Measurements from ENCODE around the gene IL1A. TPM values are rescaled to one million over a fixed set of nuclear protein-coding genes. Genes with fewer than 3 reads are reported as not detected.
A peak's percentile ranks its signal among the peaks of the same experiment; 100 is the strongest.

The IL1A gene
- total RNA-seq, 6 donors from 2014 or later = 2.5 to 4.7 (median 3.0) TPM; not detected in 3

DNA sequence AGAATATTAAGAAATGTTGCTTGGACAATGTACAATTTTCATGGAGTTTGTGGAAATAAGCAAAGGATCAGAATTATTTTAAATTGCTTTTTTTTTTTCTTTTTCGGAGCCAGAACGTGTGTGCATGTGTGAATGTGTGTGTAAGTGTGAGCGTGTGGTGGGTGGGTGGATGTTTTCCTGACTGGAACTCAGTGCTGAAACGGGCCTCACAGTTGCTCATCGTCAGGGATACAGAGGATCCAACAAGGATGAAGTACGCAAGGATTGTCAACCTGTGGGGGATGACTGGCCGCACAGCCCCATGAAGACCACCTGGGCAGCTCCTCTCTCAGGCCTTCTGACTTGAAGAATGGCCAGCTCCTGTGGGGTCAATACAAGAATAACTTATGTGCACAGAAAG lies 34.8 kb upstream of the IL1A start:
- Histone ChIP-seq H3K27me3 (no peaks in the 10 kb centered on the region), H3K9me3 (no peaks in the 10 kb centered on the region), H3K4me1 (no peaks in the 10 kb centered on the region), H3K36me3 (no peaks in the 10 kb centered on the region), H3K4me3 (no peak overlapping the region), H3K27ac (no peak overlapping the region)
- no peak for TF ChIP-seq EP300 (IDR thresholded peaks at IDR 0.05)
- TF ChIP-seq POLR2AphosphoS5 (IDR thresholded peaks at IDR 0.05) = no peak
- TF ChIP-seq POLR2A (IDR thresholded peaks at IDR 0.05) = no peak
- DNase-seq = no peak
- 75 to 87% methylated on average over 7 of the region's 7 CpGs for WGBS, 2 donors
- ATAC-seq (ENCODE audit: low FRiP score in 2 of 2) = no peak

DNA sequence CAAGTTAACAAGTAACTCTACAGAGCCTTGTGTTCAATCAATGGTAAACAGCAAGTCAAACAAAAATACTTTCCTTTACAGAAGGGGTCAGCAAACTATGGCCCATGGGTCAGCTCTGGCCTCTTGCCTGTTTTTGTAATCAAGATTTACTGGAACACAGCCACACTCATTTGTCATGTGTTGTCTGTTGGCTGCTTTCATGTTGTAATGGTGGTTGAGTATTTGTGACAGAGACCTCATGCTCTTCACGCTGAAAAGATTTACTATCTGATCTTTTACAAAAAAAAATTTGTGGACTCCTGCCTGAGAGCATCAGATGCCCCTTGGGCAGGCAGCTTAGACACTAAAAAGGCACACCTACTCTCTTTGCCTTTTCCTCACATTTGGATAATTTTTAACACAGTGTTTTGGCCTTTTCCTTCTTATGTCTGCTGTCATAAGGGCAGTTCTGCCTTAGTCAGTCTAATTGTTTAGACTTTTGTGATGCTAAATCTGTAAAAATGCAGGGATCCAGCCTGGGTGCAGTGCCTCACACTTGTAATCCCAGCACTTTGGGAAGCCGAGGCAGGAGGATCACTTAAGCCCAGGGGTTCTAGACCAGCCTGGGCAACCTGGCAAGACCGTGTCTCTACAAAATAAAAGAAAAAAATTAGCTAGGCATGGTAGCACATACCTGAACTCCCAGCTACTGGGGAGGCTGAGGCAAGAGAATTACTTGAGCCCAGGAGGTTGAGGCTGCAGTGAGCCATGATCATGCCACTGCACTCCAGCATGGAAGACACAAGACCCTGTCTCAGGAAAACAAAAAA lies 34.0 kb upstream of the IL1A start:
- 76 to 82% methylated on average over 3 of the region's 3 CpGs for WGBS, 2 donors
- DNase-seq (no peak), ATAC-seq (ENCODE audit: low FRiP score in 2 of 2) (no peak)
- H3K4me1 ChIP-seq = peaks cover 0 to 4% (median 1%) of the 10 kb centered on the region in 4 donors
- TF ChIP-seq, protein P1, sequence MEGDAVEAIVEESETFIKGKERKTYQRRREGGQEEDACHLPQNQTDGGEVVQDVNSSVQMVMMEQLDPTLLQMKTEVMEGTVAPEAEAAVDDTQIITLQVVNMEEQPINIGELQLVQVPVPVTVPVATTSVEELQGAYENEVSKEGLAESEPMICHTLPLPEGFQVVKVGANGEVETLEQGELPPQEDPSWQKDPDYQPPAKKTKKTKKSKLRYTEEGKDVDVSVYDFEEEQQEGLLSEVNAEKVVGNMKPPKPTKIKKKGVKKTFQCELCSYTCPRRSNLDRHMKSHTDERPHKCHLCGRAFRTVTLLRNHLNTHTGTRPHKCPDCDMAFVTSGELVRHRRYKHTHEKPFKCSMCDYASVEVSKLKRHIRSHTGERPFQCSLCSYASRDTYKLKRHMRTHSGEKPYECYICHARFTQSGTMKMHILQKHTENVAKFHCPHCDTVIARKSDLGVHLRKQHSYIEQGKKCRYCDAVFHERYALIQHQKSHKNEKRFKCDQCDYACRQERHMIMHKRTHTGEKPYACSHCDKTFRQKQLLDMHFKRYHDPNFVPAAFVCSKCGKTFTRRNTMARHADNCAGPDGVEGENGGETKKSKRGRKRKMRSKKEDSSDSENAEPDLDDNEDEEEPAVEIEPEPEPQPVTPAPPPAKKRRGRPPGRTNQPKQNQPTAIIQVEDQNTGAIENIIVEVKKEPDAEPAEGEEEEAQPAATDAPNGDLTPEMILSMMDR (IDR thresholded peaks at IDR 0.05) = no peak
- TF ChIP-seq EP300 (IDR thresholded peaks at IDR 0.05) (peak in 1 of 4 donors; percentile 17), POLR2A (IDR thresholded peaks at IDR 0.05) (no peak), POLR2AphosphoS5 (IDR thresholded peaks at IDR 0.05) (no peak)
- H3K36me3 ChIP-seq = no peaks in the 10 kb centered on the region
- no peaks in the 10 kb centered on the region for H3K9me3 ChIP-seq
- H3K4me3 ChIP-seq = no peak overlapping the region
- no peaks in the 10 kb centered on the region for H3K27me3 ChIP-seq
- H3K27ac ChIP-seq = no peak overlapping the region

DNA sequence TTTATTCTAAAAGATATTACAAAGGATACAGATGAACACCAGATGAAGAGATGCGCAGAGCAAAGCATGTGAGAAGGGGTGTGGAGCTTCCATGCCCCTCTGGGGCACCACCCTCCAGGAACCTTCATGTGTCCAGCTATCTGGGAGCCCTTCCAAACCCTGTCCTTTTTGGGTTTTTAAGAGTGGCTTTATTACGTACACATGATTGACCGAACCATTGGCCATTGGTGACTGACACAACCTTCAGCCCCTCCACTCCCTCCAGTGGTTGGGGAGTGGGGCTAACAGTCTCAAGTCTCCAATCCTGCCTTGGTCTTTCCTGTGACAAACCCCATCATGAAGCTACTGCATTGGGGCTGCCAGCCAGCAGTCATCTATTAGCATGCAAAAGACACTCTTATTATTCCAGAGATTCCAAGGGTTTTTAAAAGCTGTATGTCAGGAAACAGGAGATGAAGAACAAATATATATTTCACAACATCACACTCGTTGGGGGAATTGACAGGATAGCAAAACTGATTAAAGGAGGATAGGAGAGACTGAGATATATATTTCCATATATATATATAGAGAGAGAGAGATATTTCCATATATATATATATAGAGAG lies 32.9 kb upstream of the IL1A start:
- 69 to 70% methylated on average over 3 to 4 of the region's 4 CpGs for WGBS, 2 donors
- H3K27ac ChIP-seq = no peak overlapping the region
- no peak for DNase-seq
- no peaks in the 10 kb centered on the region for H3K27me3 ChIP-seq
- peaks cover 5 to 15% (median 12%) of the 10 kb centered on the region in 4 donors for H3K4me1 ChIP-seq
- no peak for ATAC-seq (ENCODE audit: low FRiP score in 2 of 2)
- no peaks in the 10 kb centered on the region for H3K36me3 ChIP-seq
- no peak overlapping the region for H3K4me3 ChIP-seq
- H3K9me3 ChIP-seq = no peaks in the 10 kb centered on the region
- TF ChIP-seq EP300 (IDR thresholded peaks at IDR 0.05) (no peak), POLR2AphosphoS5 (IDR thresholded peaks at IDR 0.05) (no peak), POLR2A (IDR thresholded peaks at IDR 0.05) (no peak)
- TF ChIP-seq, protein P1 (IDR thresholded peaks at IDR 0.05) = no peak

DNA sequence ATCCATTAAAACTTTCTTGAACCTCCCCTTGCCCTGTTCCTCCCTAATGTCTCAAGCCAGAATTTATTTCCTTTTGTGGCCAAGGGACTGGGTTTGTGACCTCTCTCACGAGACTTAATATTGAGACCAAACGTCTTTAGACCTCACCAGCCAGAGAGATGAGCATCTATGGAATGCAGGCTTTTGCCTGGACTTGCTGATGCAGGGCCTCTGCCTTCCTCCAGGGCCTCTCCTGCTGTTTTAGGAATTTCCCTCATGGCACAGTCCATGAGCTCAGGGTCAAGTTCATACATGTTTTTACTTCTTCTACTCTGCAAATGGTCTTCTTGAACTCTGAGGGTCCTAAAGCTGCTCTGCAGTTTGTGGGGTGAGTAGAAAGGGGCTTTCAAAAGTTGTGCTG lies 30.0 kb upstream of the IL1A start:
- Histone ChIP-seq H3K9me3 (no peaks in the 10 kb centered on the region), H3K36me3 (no peaks in the 10 kb centered on the region), H3K27me3 (no peaks in the 10 kb centered on the region), H3K4me1 (peaks cover 15 to 26% (median 22%) of the 10 kb centered on the region in 4 donors), H3K27ac (no peak overlapping the region), H3K4me3 (no peak overlapping the region)
- no peak for DNase-seq
- ATAC-seq (ENCODE audit: low FRiP score in 2 of 2) = no peak
- WGBS, 2 donors = 79 to 88% methylated on average over 2 of the region's 2 CpGs
- TF ChIP-seq POLR2A (IDR thresholded peaks at IDR 0.05) (no peak), POLR2AphosphoS5 (IDR thresholded peaks at IDR 0.05) (no peak), EP300 (IDR thresholded peaks at IDR 0.05) (no peak)
- TF ChIP-seq, protein P1 (IDR thresholded peaks at IDR 0.05) = no peak

GRCh38 chr2:112813280-112813966 lies 29.1 kb upstream of the IL1A start:
- WGBS, 2 donors = 84 to 90% methylated on average over 10 of the region's 10 CpGs
- Histone ChIP-seq H3K27me3 (no peaks in the 10 kb centered on the region), H3K27ac (no peak overlapping the region), H3K9me3 (no peaks in the 10 kb centered on the region), H3K4me3 (no peak overlapping the region), H3K4me1 (peaks cover 15 to 26% (median 22%) of the 10 kb centered on the region in 4 donors), H3K36me3 (no peaks in the 10 kb centered on the region)
- TF ChIP-seq EP300 (IDR thresholded peaks at IDR 0.05) (no peak), POLR2AphosphoS5 (IDR thresholded peaks at IDR 0.05) (no peak), POLR2A (IDR thresholded peaks at IDR 0.05) (no peak)
- TF ChIP-seq, protein P1 (IDR thresholded peaks at IDR 0.05) = no peak
- ATAC-seq (ENCODE audit: low FRiP score in 2 of 2) (peak in 1 of 2 donors; percentile 66), DNase-seq (no peak)

Measured in upper lobe of left lung (tissue), 6 donors.